HG03064 (cell line): Measurements from ENCODE around the gene OR2H2.

Source experiments
- ATAC-seq: cut with Tn5 transposase; IDR thresholded peaks from one replicate; pipeline ENCODE4 v1.9.1; 2021; ENCODE audit warnings: low read depth; ENCODE audit not compliant: unreplicated experiment

OR2H2 gene

GRCh38 chr6:29590218-29590808 lies 5.4 kb downstream of the OR2H2 start:
- no peak for ATAC-seq

DNA sequence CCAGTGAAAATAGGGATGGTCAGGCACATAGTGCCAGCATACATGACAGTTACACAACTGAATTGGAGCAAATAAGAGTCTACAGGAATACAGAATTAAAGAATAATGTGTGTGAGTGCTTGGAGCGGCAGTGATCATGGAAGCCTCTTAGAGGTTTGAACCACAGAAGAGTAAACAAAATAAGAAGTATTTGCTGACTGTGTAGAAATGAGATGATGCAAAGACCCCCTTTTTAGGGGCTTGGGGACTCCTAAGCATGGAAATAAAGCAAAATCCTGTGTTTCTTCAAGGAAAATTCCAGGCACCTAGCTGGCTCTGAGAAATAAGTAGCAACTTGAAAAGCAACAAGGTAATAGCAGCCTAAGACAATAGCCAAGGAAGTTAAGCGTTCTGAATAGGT lies 6.8 kb downstream of the OR2H2 start:
- ATAC-seq: no peak

GRCh38 chr6:29593199-29593855 lies 8.4 kb downstream of the OR2H2 start:
- no peak for ATAC-seq

- ATAC-seq: no peak
Observed at GRCh38 chr6:29596381-29596900, 11.5 kb downstream of the OR2H2 start.

GRCh38 chr6:29597184-29597583 lies 12.3 kb downstream of the OR2H2 start:
- ATAC-seq: no peak

- ATAC-seq: no peak
Observed at GRCh38 chr6:29598172-29598747, 13.3 kb downstream of the OR2H2 start.

GRCh38 chr6:29602564-29603361 lies 17.8 kb downstream of the OR2H2 start:
- ATAC-seq: no peak

GRCh38 chr6:29603456-29603855 lies 18.5 kb downstream of the OR2H2 start:
- ATAC-seq: no peak

DNA sequence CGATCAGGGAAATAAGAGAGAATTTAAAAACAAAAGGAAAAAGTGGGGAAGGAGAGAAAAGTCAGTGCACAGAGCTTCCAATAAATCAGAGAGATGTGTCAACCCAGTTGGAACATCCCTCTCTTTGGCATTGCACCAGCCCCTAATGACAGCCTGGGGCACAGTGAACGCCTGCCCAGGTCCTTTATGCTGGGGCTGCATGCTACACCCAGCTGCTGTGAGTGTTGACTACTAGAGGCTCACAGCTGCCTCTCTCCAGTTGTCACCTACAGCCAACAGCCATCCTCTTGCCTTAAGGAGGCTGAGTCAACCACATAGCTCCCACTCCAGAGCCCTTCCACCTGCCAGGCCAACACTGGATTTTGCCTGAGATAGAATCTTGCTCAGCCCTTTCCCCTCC lies 19.0 kb downstream of the OR2H2 start:
- no peak for ATAC-seq

DNA sequence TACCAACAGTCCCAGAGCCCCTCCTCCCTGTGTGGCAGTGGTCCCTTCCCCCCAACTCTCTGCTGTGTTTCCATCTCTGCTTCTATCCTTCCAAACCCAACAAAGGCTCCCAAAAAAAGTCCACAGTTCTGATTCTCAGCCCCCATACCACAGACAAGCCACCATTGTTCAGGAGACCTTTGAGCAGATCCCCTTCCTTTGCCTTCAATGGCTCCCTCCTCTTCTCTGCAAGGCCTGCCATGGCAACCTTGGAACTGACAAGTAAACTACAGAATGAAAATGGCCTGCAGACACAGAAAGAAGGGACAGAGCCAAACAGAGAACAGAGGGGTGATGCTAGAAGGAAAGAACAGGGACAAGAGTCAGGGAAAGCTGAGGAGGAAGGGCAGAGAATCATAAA lies 23.2 kb downstream of the OR2H2 start:
- no peak for ATAC-seq

GRCh38 chr6:29610540-29610939 lies 25.6 kb downstream of the OR2H2 start:
- no peak for ATAC-seq

GRCh38 chr6:29611426-29611825 lies 26.5 kb downstream of the OR2H2 start:
- ATAC-seq: no peak

DNA sequence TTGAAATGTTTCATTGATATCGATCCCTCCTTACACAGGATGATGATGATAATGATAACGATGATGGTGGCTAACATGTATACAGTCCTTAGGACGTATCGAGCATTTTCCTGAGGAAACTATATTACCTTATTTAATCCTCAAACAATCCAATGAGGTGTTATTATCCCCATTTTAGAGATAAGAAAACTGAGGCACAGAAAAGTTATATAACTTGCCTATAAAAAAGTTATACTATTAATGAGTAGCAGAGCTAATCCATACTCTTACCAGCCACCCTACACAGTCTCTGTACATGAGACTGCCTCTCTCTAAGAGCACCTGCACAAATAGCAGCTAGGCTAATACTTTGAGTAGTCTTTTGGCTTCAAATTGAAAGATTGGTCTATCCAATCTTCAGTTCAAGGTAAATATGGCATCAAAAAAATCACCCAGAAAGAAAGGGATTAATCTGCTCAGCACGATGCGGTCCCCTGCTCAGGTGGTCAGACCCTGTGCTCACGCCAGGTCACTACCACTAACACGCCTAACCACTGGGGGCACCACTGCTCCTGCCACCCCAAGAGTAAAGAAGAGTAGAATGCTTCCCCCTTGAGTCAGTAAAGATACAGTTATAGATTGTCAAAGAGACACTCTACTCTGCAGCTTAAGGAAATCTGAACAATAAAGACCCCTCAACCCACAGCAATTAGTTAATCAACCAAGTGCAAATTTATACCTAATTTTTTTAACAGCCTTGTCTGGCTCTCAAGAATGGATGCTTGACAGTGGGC lies 33.0 kb downstream of the OR2H2 start:
- ATAC-seq: no peak

DNA sequence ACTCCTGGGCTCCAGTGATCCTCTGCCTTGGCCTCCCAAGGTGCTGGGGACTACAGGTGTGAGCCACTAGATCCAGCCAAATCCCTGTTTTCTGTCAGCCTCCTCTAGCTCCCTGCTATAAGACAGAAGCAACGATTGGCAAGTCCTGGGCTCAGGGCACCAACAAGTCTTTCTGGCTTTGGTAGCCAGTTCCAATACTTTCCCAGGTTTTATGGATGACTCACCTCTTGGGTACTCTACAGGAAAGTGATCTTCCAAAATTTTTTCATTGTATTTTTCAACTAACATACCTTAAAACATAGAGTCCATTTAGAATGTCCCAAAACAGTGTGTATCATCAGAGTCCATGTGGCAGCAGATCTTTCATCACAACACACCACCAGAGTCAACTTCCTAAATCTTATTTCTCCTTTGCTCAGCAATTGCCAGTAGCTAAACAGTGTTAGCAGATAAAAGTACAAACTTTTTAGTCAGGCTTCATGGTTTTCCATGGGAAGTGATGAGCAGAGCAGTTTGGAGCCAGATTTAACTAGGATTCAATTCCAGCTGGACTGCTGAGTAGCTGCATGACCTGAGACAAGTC lies 34.7 kb downstream of the OR2H2 start:
- ATAC-seq: no peak

DNA sequence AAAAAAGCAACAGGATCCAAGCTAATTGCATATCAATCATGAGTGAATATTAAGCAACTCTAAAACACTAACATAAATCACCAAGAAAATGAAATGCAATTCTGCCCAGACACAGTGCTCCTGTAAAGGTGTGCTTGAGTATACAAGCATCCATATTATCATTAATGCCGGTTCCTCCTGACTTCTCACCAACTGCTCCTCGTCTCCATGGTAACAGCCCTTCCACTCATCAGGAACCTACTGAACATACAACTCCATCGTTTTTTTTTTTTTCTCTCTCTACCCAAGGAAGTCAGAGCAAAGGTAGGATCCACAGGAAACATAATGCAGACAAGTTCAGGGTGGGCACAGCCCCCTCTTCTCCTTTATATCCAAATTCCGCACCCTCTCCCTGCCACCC lies 35.7 kb downstream of the OR2H2 start:
- no peak for ATAC-seq

DNA sequence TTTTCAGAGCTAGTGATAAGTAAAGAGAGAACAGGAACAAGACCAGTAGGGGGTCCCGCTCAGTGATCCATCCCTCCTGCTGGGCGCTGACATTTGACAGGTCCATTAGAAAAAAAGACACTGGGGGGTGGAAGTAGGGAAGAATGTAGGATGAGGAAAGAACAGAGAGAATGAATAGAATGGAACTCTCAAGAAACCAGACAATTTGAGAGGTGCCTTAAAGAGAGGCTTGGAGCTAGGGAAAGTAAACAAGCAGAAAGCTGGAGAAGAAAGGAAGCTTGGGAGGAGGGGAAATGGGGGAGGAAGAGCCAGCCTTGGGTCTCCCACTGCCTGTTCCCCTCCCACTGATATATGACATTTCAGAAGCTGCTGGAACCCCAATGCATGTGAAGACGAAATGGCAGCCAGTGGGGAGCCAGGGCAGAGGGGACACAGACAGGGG lies 39.6 kb downstream of the OR2H2 start:
- no peak for ATAC-seq

DNA sequence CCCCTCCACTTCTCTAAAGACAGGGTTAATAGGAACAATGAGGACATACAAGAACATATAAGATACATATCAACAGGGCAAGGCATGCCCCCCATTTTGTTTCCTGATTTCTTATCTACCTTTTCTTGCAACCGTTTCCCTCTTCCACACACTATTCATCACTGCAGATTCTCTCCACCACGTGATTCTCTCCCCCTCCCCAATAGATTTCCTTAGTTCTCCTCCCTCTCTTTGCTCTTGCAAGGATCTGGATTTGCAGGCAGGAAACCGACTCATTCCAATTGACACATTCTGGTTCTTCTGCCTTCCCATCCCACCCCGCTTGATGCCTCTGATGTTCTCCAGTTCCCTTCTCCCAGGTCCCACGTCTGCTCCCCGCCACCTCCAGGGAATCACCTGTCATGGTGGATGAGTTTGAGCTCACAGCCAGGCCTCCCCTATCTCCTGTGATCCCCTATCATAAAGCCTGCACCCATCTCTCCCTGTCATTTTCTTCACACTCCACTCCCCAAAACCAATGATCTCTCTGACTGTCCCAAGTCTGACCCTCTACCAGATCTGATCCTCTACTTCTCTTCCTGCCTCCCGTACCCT lies 40.5 kb downstream of the OR2H2 start:
- ATAC-seq: no peak

DNA sequence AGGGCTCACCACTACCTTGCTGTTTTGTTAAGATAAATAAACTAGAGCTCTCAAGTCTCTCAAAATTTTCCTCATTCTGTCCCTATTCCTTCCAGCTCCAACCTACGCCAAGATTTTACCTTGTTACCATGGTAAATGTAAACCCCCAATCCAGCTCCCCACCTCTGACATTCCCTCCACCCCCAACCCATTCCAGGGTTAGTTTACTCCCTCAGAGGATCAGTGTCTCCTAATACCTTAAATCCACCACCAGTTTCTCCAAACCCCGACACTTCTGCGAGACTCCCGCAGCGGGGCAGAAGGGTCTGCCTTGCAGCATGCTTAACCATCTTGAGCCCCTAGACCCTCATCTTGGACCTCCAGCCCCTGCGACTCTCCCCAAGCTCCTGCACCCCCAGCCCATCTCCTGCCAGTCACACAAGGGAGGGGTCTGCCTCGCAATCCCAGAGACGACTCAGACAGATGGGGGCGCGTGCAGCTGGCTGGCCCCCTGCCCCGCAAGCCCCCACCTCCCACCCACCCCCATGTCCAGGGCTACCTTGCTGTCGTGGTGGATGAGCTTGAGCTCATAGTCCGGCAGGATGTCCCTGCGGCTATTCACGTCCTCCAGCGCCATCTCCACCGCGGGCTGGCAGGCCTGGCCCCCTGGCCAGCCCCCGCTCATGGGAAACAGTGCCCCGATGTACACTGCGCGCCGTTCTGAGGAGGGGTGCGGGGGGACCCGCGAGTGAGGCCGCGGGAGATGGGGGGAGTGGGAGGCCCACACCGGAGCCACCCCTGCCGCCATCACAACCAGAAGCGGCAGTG lies 42.2 kb downstream of the OR2H2 start:
- ATAC-seq: no peak
